Mammary epithelial cell (primary cell): ENCODE results near the gene UGT8.

Experiments used
- EZH2 ChIP-seq: IDR thresholded peaks from 2 replicates; pipeline ENCODE4 v1.6.1; 2012; ENCODE audit warnings: low read length, inconsistent platforms, borderline replicate concordance
- TF ChIP-seq, protein P1 (sequence below), 2 donors: IDR thresholded peaks in 1 of 2; conservative IDR thresholded peaks in 1 of 2; 2 replicates each; pipeline ENCODE4 v1.5.1; 2011 to 2012; ENCODE audit warnings: inconsistent platforms in 2 of 2, low read length in 2 of 2, mild to moderate bottlenecking in 2 of 2, control low read depth in 1 of 2, low read depth in 1 of 2; ENCODE audit not compliant: insufficient read depth in 1 of 2; ENCODE audit errors: extremely low read depth in 1 of 2

DNA sequence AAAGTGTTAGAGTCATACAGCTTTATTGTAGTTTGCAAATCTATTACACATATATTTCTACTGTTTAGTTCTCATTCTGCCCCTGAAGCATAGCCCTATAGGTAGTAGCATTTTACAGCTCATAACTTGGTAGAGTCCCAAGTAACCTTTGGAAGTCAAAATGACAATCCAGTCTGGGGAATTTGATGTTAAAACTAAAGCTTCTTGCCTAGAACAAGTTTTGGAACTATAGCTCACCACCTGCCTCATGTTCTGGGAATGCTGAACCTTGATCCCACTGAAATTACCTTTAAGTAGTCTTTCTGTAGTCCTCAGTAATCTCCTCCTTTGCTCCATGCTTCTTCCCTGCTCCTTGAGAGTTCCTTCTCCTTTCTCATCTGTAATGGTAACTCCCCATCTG lies 8.4 kb downstream of the UGT8 start:
- TF ChIP-seq, protein P1, sequence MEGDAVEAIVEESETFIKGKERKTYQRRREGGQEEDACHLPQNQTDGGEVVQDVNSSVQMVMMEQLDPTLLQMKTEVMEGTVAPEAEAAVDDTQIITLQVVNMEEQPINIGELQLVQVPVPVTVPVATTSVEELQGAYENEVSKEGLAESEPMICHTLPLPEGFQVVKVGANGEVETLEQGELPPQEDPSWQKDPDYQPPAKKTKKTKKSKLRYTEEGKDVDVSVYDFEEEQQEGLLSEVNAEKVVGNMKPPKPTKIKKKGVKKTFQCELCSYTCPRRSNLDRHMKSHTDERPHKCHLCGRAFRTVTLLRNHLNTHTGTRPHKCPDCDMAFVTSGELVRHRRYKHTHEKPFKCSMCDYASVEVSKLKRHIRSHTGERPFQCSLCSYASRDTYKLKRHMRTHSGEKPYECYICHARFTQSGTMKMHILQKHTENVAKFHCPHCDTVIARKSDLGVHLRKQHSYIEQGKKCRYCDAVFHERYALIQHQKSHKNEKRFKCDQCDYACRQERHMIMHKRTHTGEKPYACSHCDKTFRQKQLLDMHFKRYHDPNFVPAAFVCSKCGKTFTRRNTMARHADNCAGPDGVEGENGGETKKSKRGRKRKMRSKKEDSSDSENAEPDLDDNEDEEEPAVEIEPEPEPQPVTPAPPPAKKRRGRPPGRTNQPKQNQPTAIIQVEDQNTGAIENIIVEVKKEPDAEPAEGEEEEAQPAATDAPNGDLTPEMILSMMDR (conservative IDR thresholded peaks at IDR 0.05 in 1 of 2, IDR thresholded peaks at IDR 0.05 in 1 of 2; ENCODE audit: extremely low read depth in 1 of 2, insufficient read depth in 1 of 2, low read depth in 1 of 2, low read length in 2 of 2): no peak
- TF ChIP-seq EZH2: no peak
